Fibroblast of lung (primary cell): Measurements from ENCODE around the gene HSPB9. TPM values are rescaled to one million over a fixed set of nuclear protein-coding genes. Genes with fewer than 3 reads are reported as not detected.

Source experiments
- DNase-seq, 2 donors: peaks; one replicate each; pipeline versions ENCODE4 v3.0.0 to v3.0.0-alpha.2; 2010; ENCODE audit warnings: low read depth in 2 of 2
- H2AFZ ChIP-seq: 2 replicates; pipeline ENCODE4 v1.5.1; 2012; ENCODE audit warnings: low read length, control low read depth, inconsistent platforms
- H3K27ac ChIP-seq: 2 replicates; pipeline ENCODE4 v1.5.1; 2011; ENCODE audit warnings: low read length, control low read depth; ENCODE audit not compliant: insufficient read depth
- H3K27me3 ChIP-seq: 2 replicates; pipeline ENCODE4 v1.5.1; 2011; ENCODE audit warnings: mild to moderate bottlenecking, low read length; ENCODE audit not compliant: control insufficient read depth, insufficient read depth
- H3K36me3 ChIP-seq: 2 replicates; pipeline ENCODE4 v1.5.1; 2011; ENCODE audit warnings: low read length; ENCODE audit not compliant: control insufficient read depth, insufficient read depth
- H3K4me1 ChIP-seq: 2 replicates; pipeline ENCODE4 v1.5.1; 2011; ENCODE audit warnings: low read length; ENCODE audit not compliant: control insufficient read depth, insufficient read depth; ENCODE audit errors: extremely low read depth
- H3K4me2 ChIP-seq: 2 replicates; pipeline ENCODE4 v1.5.1; 2011; ENCODE audit warnings: low read length, control low read depth; ENCODE audit not compliant: insufficient read depth; ENCODE audit errors: extremely low read depth
- H3K4me3 ChIP-seq, 4 experiments: fragments of 200-600 bp in 1 of 4; sonication (generic) in 1 of 4; replicated peaks in 1 of 4; 2 replicates each; pipeline ENCODE4 v1.5.1; 2011 to 2016; ENCODE audit warnings: low read length in 4 of 4, low read depth in 3 of 4, mild to moderate bottlenecking in 3 of 4, control low read depth in 2 of 4, inconsistent platforms in 1 of 4, mixed read lengths in 1 of 4; ENCODE audit not compliant: insufficient read depth in 1 of 4; ENCODE audit errors: control extremely low read depth in 1 of 4
- H3K79me2 ChIP-seq: 2 replicates; pipeline ENCODE4 v1.5.1; 2012; ENCODE audit warnings: mild to moderate bottlenecking, low read length, inconsistent platforms; ENCODE audit not compliant: control insufficient read depth, insufficient read depth
- H3K9ac ChIP-seq: 2 replicates; pipeline ENCODE4 v1.5.1; 2011; ENCODE audit warnings: mild to moderate bottlenecking, low read length, control low read depth; ENCODE audit not compliant: insufficient read depth
- H3K9me3 ChIP-seq: 2 replicates; pipeline ENCODE4 v1.5.1; 2012; ENCODE audit warnings: low read depth, low read length; ENCODE audit not compliant: control insufficient read depth, insufficient read depth
- H4K20me1 ChIP-seq: 2 replicates; pipeline ENCODE4 v1.5.1; 2011; ENCODE audit warnings: low read length; ENCODE audit not compliant: control insufficient read depth, insufficient read depth; ENCODE audit errors: extremely low read depth
- EZH2 ChIP-seq: IDR thresholded peaks from 2 replicates; pipeline ENCODE4 v1.5.1; 2012; ENCODE audit warnings: low read length, control low read depth, mild to moderate bottlenecking; ENCODE audit errors: missing control alignments
- polyA plus RNA-seq, 2 donors: library from polyadenylated mRNA; depleted of rRNA in 1 of 2; stranded (reverse) in 1 of 2; unstranded in 1 of 2; fragments of >200 nt; gene quantifications; 2 replicates each; pipeline ENCODE4 v1.2.1, GENCODE V29; 2011 to 2012; ENCODE audit warnings: missing spikeins in 1 of 2
- total RNA-seq: library from RNA; depleted of rRNA; stranded (reverse); fragments of >200 nt; gene quantifications from 2 replicates; pipeline ENCODE4 v1.2.1, GENCODE V29; 2014
- TF ChIP-seq, protein P1 (sequence below), 2 donors: IDR thresholded peaks in 1 of 2; conservative IDR thresholded peaks in 1 of 2; 1 replicate in 1 of 2; 2 replicates in 1 of 2; pipeline ENCODE4 v1.5.1; 2011 to 2012; ENCODE audit warnings: low read length in 2 of 2, control low read depth in 1 of 2, inconsistent platforms in 1 of 2, low read depth in 1 of 2, mild to moderate bottlenecking in 1 of 2

HSPB9 gene
- total and polyA plus RNA-seq, 2 donors (not counting 1 experiment from before 2014, with no cell fraction given) = not detected

DNA sequence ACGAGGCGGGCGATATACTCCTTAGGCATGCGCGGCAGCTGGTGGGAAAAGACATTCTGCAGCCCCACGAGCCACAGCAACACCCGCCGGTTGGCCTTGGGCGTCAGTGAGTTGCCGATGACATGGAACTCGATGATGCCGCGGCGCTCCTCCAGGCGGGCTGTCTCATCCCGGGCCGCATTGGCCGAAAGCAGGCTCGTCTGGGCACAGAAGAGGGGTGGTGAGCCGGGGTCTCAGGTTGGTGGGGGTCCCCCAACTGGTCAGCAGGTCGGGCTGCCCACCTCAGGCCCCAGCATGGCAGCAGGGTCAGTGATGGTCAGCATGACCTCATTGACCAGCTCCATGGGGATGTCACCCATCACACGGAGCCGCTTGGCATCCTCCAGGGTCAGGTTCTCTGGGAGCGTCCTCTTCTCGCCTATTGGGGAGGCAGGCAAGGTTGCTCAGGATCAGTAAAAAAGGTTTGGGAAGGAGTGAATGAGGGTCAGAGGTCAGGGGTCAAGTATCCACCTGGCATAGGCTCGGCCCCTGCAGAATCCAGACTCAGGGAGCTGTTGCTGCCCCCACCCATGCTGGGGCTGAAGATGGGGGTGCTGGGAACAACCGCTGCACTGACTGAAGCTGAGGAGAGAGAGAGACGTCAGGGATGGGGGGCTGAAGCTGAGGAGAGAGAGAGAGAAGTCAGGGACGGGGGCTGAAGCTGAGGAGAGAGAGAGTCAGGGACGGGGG, 5.0 kb upstream of the HSPB9 start:
- no peaks in the 10 kb centered on the region for H4K20me1 ChIP-seq
- H3K9me3 ChIP-seq = no peaks in the 10 kb centered on the region
- H3K4me3 ChIP-seq = no peak overlapping the region
- H3K4me1 ChIP-seq = peaks cover 11% of the 10 kb centered on the region
- H3K4me2 ChIP-seq = no peak overlapping the region
- DNase-seq = no peak
- H3K36me3 ChIP-seq = peaks cover 21% of the 10 kb centered on the region
- no peak for TF ChIP-seq EZH2
- TF ChIP-seq, protein P1, sequence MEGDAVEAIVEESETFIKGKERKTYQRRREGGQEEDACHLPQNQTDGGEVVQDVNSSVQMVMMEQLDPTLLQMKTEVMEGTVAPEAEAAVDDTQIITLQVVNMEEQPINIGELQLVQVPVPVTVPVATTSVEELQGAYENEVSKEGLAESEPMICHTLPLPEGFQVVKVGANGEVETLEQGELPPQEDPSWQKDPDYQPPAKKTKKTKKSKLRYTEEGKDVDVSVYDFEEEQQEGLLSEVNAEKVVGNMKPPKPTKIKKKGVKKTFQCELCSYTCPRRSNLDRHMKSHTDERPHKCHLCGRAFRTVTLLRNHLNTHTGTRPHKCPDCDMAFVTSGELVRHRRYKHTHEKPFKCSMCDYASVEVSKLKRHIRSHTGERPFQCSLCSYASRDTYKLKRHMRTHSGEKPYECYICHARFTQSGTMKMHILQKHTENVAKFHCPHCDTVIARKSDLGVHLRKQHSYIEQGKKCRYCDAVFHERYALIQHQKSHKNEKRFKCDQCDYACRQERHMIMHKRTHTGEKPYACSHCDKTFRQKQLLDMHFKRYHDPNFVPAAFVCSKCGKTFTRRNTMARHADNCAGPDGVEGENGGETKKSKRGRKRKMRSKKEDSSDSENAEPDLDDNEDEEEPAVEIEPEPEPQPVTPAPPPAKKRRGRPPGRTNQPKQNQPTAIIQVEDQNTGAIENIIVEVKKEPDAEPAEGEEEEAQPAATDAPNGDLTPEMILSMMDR (conservative IDR thresholded peaks at IDR 0.05 in 1 of 2, IDR thresholded peaks at IDR 0.05 in 1 of 2; ENCODE audit: low read depth in 1 of 2, low read length in 2 of 2) = no peak
- H3K27ac ChIP-seq = no peak overlapping the region
- H3K27me3 ChIP-seq = no peaks in the 10 kb centered on the region
- no peak overlapping the region for H3K9ac ChIP-seq
- no peaks in the 10 kb centered on the region for H3K79me2 ChIP-seq
- H2AFZ ChIP-seq = no peak overlapping the region

DNA sequence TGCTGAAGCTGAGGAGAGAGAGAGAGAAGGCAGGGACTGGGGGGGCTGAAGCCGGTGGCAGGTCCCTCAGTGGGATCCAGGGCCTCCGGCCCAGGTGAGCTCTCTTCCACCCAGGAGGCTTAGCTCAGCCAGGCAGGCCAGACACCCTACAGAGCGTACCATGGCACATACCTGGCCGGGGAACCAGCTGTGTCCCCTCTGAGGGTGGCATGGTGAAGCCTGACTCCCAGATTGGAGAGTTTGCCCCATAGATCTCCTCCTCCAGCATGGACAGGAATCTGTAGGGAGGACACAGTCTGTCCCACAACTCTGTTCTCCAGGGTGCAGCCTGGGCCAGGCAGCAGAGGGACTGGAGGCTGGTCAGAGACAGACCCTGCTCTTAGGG, 4.5 kb upstream of the HSPB9 start:
- H3K4me1 ChIP-seq = peaks cover 8% of the 10 kb centered on the region
- H2AFZ ChIP-seq = no peak overlapping the region
- no peaks in the 10 kb centered on the region for H3K79me2 ChIP-seq
- DNase-seq = no peak
- peaks cover 21% of the 10 kb centered on the region for H3K36me3 ChIP-seq
- H3K9ac ChIP-seq = no peak overlapping the region
- H3K4me2 ChIP-seq = no peak overlapping the region
- no peaks in the 10 kb centered on the region for H3K9me3 ChIP-seq
- no peaks in the 10 kb centered on the region for H3K27me3 ChIP-seq
- no peaks in the 10 kb centered on the region for H4K20me1 ChIP-seq
- no peak overlapping the region for H3K27ac ChIP-seq
- TF ChIP-seq, protein P1 (conservative IDR thresholded peaks at IDR 0.05 in 1 of 2, IDR thresholded peaks at IDR 0.05 in 1 of 2; ENCODE audit: low read depth in 1 of 2, low read length in 2 of 2) = no peak
- no peak for TF ChIP-seq EZH2
- no peak overlapping the region for H3K4me3 ChIP-seq

DNA sequence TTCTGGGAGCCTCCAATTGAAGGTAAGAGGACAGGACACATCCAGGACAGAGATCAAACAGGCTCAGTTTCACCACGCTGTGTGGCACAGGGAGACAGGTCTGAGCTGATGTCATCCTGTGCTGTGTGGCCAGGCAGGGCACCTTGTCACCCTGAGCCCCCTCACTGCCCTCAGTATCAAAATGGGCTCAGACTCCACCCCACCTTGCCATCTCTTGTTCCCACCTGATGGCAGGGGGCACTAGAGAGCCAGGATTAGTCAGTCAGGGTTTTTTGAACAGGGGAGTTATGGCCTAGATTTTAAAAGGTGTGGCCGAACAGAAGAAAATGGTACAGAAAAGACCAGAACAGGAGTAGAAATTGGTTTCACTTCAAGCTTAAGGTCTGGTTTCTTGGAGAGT, 4.1 kb upstream of the HSPB9 start:
- TF ChIP-seq EZH2 = no peak
- TF ChIP-seq, protein P1 (conservative IDR thresholded peaks at IDR 0.05 in 1 of 2, IDR thresholded peaks at IDR 0.05 in 1 of 2; ENCODE audit: low read depth in 1 of 2, low read length in 2 of 2) = peak; percentile 27 to 44
- H3K27me3 ChIP-seq = no peaks in the 10 kb centered on the region
- peak in 1 of 2 donors; percentile 17 for DNase-seq

More for the DNA sequence above, 4.1 kb upstream of the HSPB9 start:
- Histone ChIP-seq H3K9me3 (no peaks in the 10 kb centered on the region), H4K20me1 (no peaks in the 10 kb centered on the region), H3K4me2 (no peak overlapping the region), H2AFZ (no peak overlapping the region), H3K9ac (no peak overlapping the region), H3K36me3 (peaks cover 21% of the 10 kb centered on the region), H3K4me3 (no peak overlapping the region), H3K79me2 (no peaks in the 10 kb centered on the region), H3K27ac (no peak overlapping the region), H3K4me1 (peaks cover 8% of the 10 kb centered on the region)
